Fibroblast of lung (primary cell): ENCODE measurements around the gene DTYMK. TPM values are rescaled to one million over a fixed set of nuclear protein-coding genes. Genes with fewer than 3 reads are reported as not detected.

Source experiments
- DNase-seq, 2 donors: peaks; one replicate each; pipeline versions ENCODE4 v3.0.0 to v3.0.0-alpha.2; 2010; ENCODE audit warnings: low read depth in 2 of 2
- H2AFZ ChIP-seq: 2 replicates; pipeline ENCODE4 v1.5.1; 2012; ENCODE audit warnings: low read length, control low read depth, inconsistent platforms
- H3K27ac ChIP-seq: 2 replicates; pipeline ENCODE4 v1.5.1; 2011; ENCODE audit warnings: low read length, control low read depth; ENCODE audit not compliant: insufficient read depth
- H3K27me3 ChIP-seq: 2 replicates; pipeline ENCODE4 v1.5.1; 2011; ENCODE audit warnings: mild to moderate bottlenecking, low read length; ENCODE audit not compliant: control insufficient read depth, insufficient read depth
- H3K36me3 ChIP-seq: 2 replicates; pipeline ENCODE4 v1.5.1; 2011; ENCODE audit warnings: low read length; ENCODE audit not compliant: control insufficient read depth, insufficient read depth
- H3K4me1 ChIP-seq: 2 replicates; pipeline ENCODE4 v1.5.1; 2011; ENCODE audit warnings: low read length; ENCODE audit not compliant: control insufficient read depth, insufficient read depth; ENCODE audit errors: extremely low read depth
- H3K4me2 ChIP-seq: 2 replicates; pipeline ENCODE4 v1.5.1; 2011; ENCODE audit warnings: low read length, control low read depth; ENCODE audit not compliant: insufficient read depth; ENCODE audit errors: extremely low read depth
- H3K4me3 ChIP-seq, 4 experiments: fragments of 200-600 bp in 1 of 4; sonication (generic) in 1 of 4; replicated peaks in 1 of 4; 2 replicates each; pipeline ENCODE4 v1.5.1; 2011 to 2016; ENCODE audit warnings: low read length in 4 of 4, low read depth in 3 of 4, mild to moderate bottlenecking in 3 of 4, control low read depth in 2 of 4, inconsistent platforms in 1 of 4, mixed read lengths in 1 of 4; ENCODE audit not compliant: insufficient read depth in 1 of 4; ENCODE audit errors: control extremely low read depth in 1 of 4
- H3K79me2 ChIP-seq: 2 replicates; pipeline ENCODE4 v1.5.1; 2012; ENCODE audit warnings: mild to moderate bottlenecking, low read length, inconsistent platforms; ENCODE audit not compliant: control insufficient read depth, insufficient read depth
- H3K9ac ChIP-seq: 2 replicates; pipeline ENCODE4 v1.5.1; 2011; ENCODE audit warnings: mild to moderate bottlenecking, low read length, control low read depth; ENCODE audit not compliant: insufficient read depth
- H3K9me3 ChIP-seq: 2 replicates; pipeline ENCODE4 v1.5.1; 2012; ENCODE audit warnings: low read depth, low read length; ENCODE audit not compliant: control insufficient read depth, insufficient read depth
- H4K20me1 ChIP-seq: 2 replicates; pipeline ENCODE4 v1.5.1; 2011; ENCODE audit warnings: low read length; ENCODE audit not compliant: control insufficient read depth, insufficient read depth; ENCODE audit errors: extremely low read depth
- CTCF ChIP-seq, 2 donors: IDR thresholded peaks in 1 of 2; conservative IDR thresholded peaks in 1 of 2; 1 replicate in 1 of 2; 2 replicates in 1 of 2; pipeline ENCODE4 v1.5.1; 2011 to 2012; ENCODE audit warnings: low read length in 2 of 2, control low read depth in 1 of 2, inconsistent platforms in 1 of 2, low read depth in 1 of 2, mild to moderate bottlenecking in 1 of 2
- EZH2 ChIP-seq: IDR thresholded peaks from 2 replicates; pipeline ENCODE4 v1.5.1; 2012; ENCODE audit warnings: low read length, control low read depth, mild to moderate bottlenecking; ENCODE audit errors: missing control alignments
- polyA plus RNA-seq, 2 donors: library from polyadenylated mRNA; depleted of rRNA in 1 of 2; stranded (reverse) in 1 of 2; unstranded in 1 of 2; fragments of >200 nt; gene quantifications; 2 replicates each; pipeline ENCODE4 v1.2.1, GENCODE V29; 2011 to 2012; ENCODE audit warnings: missing spikeins in 1 of 2
- total RNA-seq: library from RNA; depleted of rRNA; stranded (reverse); fragments of >200 nt; gene quantifications from 2 replicates; pipeline ENCODE4 v1.2.1, GENCODE V29; 2014

Gene DTYMK
- total and polyA plus RNA-seq, 2 donors (not counting 1 experiment from before 2014, with no cell fraction given), result 19.0 to 25.3 TPM

GRCh38 chr2:241724259-241724974, 37.8 kb upstream of the DTYMK start:
- H2AFZ ChIP-seq, result no peak overlapping the region
- H3K27me3 ChIP-seq, result no peaks in the 10 kb centered on the region
- no peak for DNase-seq
- no peaks in the 10 kb centered on the region for H3K4me1 ChIP-seq
- no peaks in the 10 kb centered on the region for H4K20me1 ChIP-seq
- H3K79me2 ChIP-seq, result no peaks in the 10 kb centered on the region
- TF ChIP-seq CTCF (conservative IDR thresholded peaks at IDR 0.05 in 1 of 2, IDR thresholded peaks at IDR 0.05 in 1 of 2; ENCODE audit: low read depth in 1 of 2, low read length in 2 of 2) (peak in 1 of 2 donors; percentile 12), EZH2 (no peak)
- no peak overlapping the region for H3K4me2 ChIP-seq
- peaks cover 16% of the 10 kb centered on the region for H3K36me3 ChIP-seq
- no peaks in the 10 kb centered on the region for H3K9me3 ChIP-seq
- H3K27ac ChIP-seq, result no peak overlapping the region
- no peak overlapping the region for H3K4me3 ChIP-seq
- H3K9ac ChIP-seq, result no peak overlapping the region

GRCh38 chr2:241722896-241723454, 36.4 kb upstream of the DTYMK start:
- no peaks in the 10 kb centered on the region for H3K79me2 ChIP-seq
- no peak overlapping the region for H3K27ac ChIP-seq
- no peaks in the 10 kb centered on the region for H3K27me3 ChIP-seq
- no peak for DNase-seq
- H3K36me3 ChIP-seq, result peaks cover 16% of the 10 kb centered on the region
- H3K9ac ChIP-seq, result no peak overlapping the region
- no peaks in the 10 kb centered on the region for H3K9me3 ChIP-seq
- H3K4me3 ChIP-seq, result no peak overlapping the region
- H3K4me1 ChIP-seq, result no peaks in the 10 kb centered on the region
- H2AFZ ChIP-seq, result no peak overlapping the region
- no peak overlapping the region for H3K4me2 ChIP-seq
- no peaks in the 10 kb centered on the region for H4K20me1 ChIP-seq
- TF ChIP-seq CTCF (conservative IDR thresholded peaks at IDR 0.05 in 1 of 2, IDR thresholded peaks at IDR 0.05 in 1 of 2; ENCODE audit: low read depth in 1 of 2, low read length in 2 of 2) (no peak), EZH2 (no peak)

GRCh38 chr2:241721852-241722251, 35.2 kb upstream of the DTYMK start:
- H3K9ac ChIP-seq, result no peak overlapping the region

More at GRCh38 chr2:241721852-241722251, 35.2 kb upstream of the DTYMK start:
- Histone ChIP-seq H3K4me3 (no peak overlapping the region), H3K9me3 (no peaks in the 10 kb centered on the region), H3K79me2 (no peaks in the 10 kb centered on the region), H3K4me2 (no peak overlapping the region), H3K36me3 (peaks cover 16% of the 10 kb centered on the region), H3K4me1 (no peaks in the 10 kb centered on the region), H3K27ac (no peak overlapping the region), H2AFZ (no peak overlapping the region), H4K20me1 (no peaks in the 10 kb centered on the region), H3K27me3 (no peaks in the 10 kb centered on the region)
- TF ChIP-seq CTCF (conservative IDR thresholded peaks at IDR 0.05 in 1 of 2, IDR thresholded peaks at IDR 0.05 in 1 of 2; ENCODE audit: low read depth in 1 of 2, low read length in 2 of 2) (no peak), EZH2 (no peak)
- no peak for DNase-seq
